HG03565 (cell line): ENCODE results near the gene CSGALNACT2.
"Not testable (repeated sequence)": the region's sequence is repeated elsewhere in the genome, so short reads cannot be mapped to it uniquely, and the experiment has no call there.

Experiments used
- ATAC-seq: cut with Tn5 transposase; IDR thresholded peaks from one replicate; pipeline ENCODE4 v1.9.1; 2021; ENCODE audit warnings: mild to moderate bottlenecking, moderate library complexity; ENCODE audit not compliant: unreplicated experiment

The CSGALNACT2 gene

GRCh38 chr10:43177595-43177994, 39.4 kb downstream of the CSGALNACT2 start:
- no peak for ATAC-seq

- ATAC-seq, result no peak
These were observed 42.9 kb downstream of the CSGALNACT2 start for GRCh38 chr10:43181146-43181545.

GRCh38 chr10:43183764-43184163, 45.5 kb downstream of the CSGALNACT2 start:
- ATAC-seq, result not testable (repeated sequence)

GRCh38 chr10:43186150-43186549, 47.9 kb downstream of the CSGALNACT2 start:
- ATAC-seq, result no peak

GRCh38 chr10:43187213-43187612, 49.0 kb downstream of the CSGALNACT2 start:
- ATAC-seq, result no peak

- no peak for ATAC-seq
These were observed 50.5 kb downstream of the CSGALNACT2 start for GRCh38 chr10:43188702-43189101.

- ATAC-seq, result no peak
These were observed 52.0 kb downstream of the CSGALNACT2 start for GRCh38 chr10:43190289-43190688.

GRCh38 chr10:43190775-43191174, 52.5 kb downstream of the CSGALNACT2 start:
- ATAC-seq, result no peak

GRCh38 chr10:43192884-43193283, 54.6 kb downstream of the CSGALNACT2 start:
- no peak for ATAC-seq

- ATAC-seq, result no peak
These were observed 55.3 kb downstream of the CSGALNACT2 start for GRCh38 chr10:43193496-43194080.

- ATAC-seq, result no peak
These were observed 56.0 kb downstream of the CSGALNACT2 start for GRCh38 chr10:43194266-43194665.

GRCh38 chr10:43194859-43195258, 56.6 kb downstream of the CSGALNACT2 start:
- no peak for ATAC-seq

- no peak for ATAC-seq
These were observed 57.3 kb downstream of the CSGALNACT2 start for GRCh38 chr10:43195557-43195956.

GRCh38 chr10:43196131-43196980, 58.1 kb downstream of the CSGALNACT2 start:
- no peak for ATAC-seq

- no peak for ATAC-seq
These were observed 59.0 kb downstream of the CSGALNACT2 start for GRCh38 chr10:43196981-43197833.

GRCh38 chr10:43197834-43198681, 59.8 kb downstream of the CSGALNACT2 start:
- ATAC-seq, result no peak

GRCh38 chr10:43198682-43199005, 60.4 kb downstream of the CSGALNACT2 start:
- ATAC-seq, result no peak

GRCh38 chr10:43199088-43199683, 60.9 kb downstream of the CSGALNACT2 start:
- no peak for ATAC-seq

- ATAC-seq, result no peak
These were observed 61.7 kb downstream of the CSGALNACT2 start for GRCh38 chr10:43199684-43200537.
